Esophagus squamous epithelium (tissue), 5 donors: ENCODE measurements around the gene PTPRN2. TPM values are rescaled to one million over a fixed set of nuclear protein-coding genes. Genes with fewer than 3 reads are reported as not detected.

ENCODE experiments used
- DNase-seq: peaks from one replicate; lab custom pipeline; 2025; lab: John Stamatoyannopoulos, UW
- H3K27ac ChIP-seq, 4 donors: fragments of 200-600 bp; sonication (generic); one replicate each; pipeline ENCODE4 v1.5.1; 2016 to 2019; ENCODE audit warnings: mild to moderate bottlenecking in 1 of 4
- H3K27me3 ChIP-seq, 4 donors: fragments of 200-600 bp; sonication (generic); 1 replicate in 3 of 4; 2 replicates in 1 of 4; pipeline versions ENCODE4 v1.5.1 to v1.6.0; 2017 to 2021; ENCODE audit warnings: antibody characterized with exemption in 1 of 4
- H3K36me3 ChIP-seq, 3 donors: fragments of 200-600 bp; sonication (generic); one replicate each; pipeline ENCODE4 v1.5.1; 2016 to 2019
- H3K4me1 ChIP-seq, 3 donors: fragments of 200-600 bp; sonication (generic); one replicate each; pipeline ENCODE4 v1.5.1; 2017 to 2019
- H3K4me3 ChIP-seq, 4 donors: fragments of 200-600 bp; sonication (generic); 1 replicate in 3 of 4; 2 replicates in 1 of 4; pipeline ENCODE4 v1.5.1; 2016 to 2019; ENCODE audit warnings: mild to moderate bottlenecking in 2 of 4, moderate library complexity in 1 of 4
- H3K9me3 ChIP-seq, 3 donors: fragments of 200-600 bp; sonication (generic); one replicate each; pipeline ENCODE4 v1.5.1; 2016 to 2019
- POLR2A ChIP-seq, 4 donors: fragments of 450-650 bp; IDR thresholded peaks; one replicate each; pipeline ENCODE4 v1.6.1; 2017; ENCODE audit warnings: antibody characterized with exemption in 4 of 4, mild to moderate bottlenecking in 4 of 4, moderate library complexity in 3 of 4
- WGBS, 2 donors: methylation state at CpG; one replicate each; pipeline ENCODE4 v1.1.5; 2018; 5-methylcytosine and 5-hydroxymethylcytosine counted together
- intact Hi-C: fragments of 100-400 bp; cut with DNase I; formaldehyde crosslinking; loops from one replicate; pipeline ENCODE4 v1.15.0; 2022
- total RNA-seq, 4 donors: library from RNA; depleted of rRNA; stranded (reverse); fragments of >200 nt; gene quantifications; one replicate each; pipeline ENCODE4 v1.1.0, GENCODE V29; 2016
- TF ChIP-seq, protein P1 (sequence below), 6 experiments: fragments of 450-650 bp in 4 of 6; fragments of 200-600 bp in 2 of 6; sonication (generic) in 2 of 6; IDR thresholded peaks; one replicate each; pipeline ENCODE4 v1.5.1; 2016 to 2019; ENCODE audit warnings: antibody characterized with exemption in 6 of 6, mild to moderate bottlenecking in 4 of 6, moderate library complexity in 4 of 6
- donor health status: DM: yes; HTN: yes; CAD: no.

The PTPRN2 gene
- total RNA-seq, 4 donors from 2014 or later = 0.38 to 2.7 (median 1.0) TPM

DNA sequence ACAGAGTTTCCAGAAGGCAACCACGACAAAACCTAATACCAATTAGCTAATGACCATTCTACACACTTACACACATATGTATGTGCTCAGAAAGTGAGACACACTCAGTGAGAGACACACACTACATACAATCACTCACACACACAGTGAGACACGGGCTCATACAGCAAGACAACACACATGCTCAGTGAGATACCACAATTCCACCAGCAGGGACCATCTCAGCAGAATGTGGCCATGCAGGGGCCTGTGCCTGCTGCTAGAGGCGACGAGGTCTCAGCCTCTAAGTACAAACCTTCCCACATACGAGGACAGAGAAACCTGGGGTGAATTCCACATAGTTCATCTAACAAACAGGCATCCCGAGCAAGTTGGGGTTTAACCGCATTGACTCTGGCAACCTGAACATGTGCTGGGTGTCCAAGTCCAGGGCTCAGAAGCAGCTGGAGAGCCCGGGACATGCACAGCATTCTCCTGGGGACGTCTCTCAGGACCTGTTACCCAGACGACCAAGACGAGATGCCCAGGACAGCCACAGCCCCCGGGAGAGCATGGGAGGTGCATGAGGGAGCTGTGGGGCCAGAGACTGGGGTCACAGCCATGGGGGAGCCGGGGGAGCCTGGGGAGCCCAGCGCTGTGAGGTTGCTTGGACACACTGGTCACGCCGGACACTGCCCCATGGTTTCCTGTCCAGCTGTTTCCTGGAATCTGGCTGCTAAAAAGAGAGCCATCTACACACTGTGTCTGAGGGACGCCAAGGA is 523.6 kb downstream of the PTPRN2 start:
- no peak for DNase-seq
- WGBS, 2 donors = 69 to 77% methylated on average over 12 to 17 of the region's 17 CpGs
- no peak overlapping the region for H3K27ac ChIP-seq
- H3K36me3 ChIP-seq = no peaks in the 10 kb centered on the region
- TF ChIP-seq, protein P1, sequence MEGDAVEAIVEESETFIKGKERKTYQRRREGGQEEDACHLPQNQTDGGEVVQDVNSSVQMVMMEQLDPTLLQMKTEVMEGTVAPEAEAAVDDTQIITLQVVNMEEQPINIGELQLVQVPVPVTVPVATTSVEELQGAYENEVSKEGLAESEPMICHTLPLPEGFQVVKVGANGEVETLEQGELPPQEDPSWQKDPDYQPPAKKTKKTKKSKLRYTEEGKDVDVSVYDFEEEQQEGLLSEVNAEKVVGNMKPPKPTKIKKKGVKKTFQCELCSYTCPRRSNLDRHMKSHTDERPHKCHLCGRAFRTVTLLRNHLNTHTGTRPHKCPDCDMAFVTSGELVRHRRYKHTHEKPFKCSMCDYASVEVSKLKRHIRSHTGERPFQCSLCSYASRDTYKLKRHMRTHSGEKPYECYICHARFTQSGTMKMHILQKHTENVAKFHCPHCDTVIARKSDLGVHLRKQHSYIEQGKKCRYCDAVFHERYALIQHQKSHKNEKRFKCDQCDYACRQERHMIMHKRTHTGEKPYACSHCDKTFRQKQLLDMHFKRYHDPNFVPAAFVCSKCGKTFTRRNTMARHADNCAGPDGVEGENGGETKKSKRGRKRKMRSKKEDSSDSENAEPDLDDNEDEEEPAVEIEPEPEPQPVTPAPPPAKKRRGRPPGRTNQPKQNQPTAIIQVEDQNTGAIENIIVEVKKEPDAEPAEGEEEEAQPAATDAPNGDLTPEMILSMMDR (IDR thresholded peaks at IDR 0.05) = no peak
- TF ChIP-seq POLR2A (IDR thresholded peaks at IDR 0.05) = no peak
- peaks cover 0 to 10% (median 0%) of the 10 kb centered on the region in 3 donors for H3K9me3 ChIP-seq
- H3K27me3 ChIP-seq = no peaks in the 10 kb centered on the region
- no peaks in the 10 kb centered on the region for H3K4me1 ChIP-seq
- H3K4me3 ChIP-seq = no peak overlapping the region
- intact Hi-C loops = no loop called here

DNA sequence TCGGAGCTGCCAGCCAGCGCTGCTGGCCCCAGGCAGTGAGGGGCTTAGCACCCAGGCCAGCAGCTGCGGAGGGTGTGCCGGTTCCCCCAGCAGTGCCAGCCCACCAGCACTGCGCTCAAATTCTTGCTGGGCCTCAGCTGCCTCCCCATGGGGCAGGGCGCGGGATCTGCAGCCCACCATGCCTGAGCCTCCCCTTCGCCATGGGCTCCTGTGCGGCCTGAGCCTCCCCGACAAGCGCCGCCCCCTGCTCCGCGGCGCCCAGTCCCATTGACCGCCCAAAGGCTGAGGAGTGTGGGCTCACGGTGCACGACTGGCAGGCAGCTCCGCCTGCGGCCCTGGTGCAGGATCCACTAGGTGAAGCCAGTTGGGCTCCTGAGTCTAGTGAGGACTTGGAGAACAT is 525.0 kb downstream of the PTPRN2 start:
- no CpG with 5 or more reads among the region's 20 CpGs for WGBS, 2 donors
- no peak for TF ChIP-seq POLR2A (IDR thresholded peaks at IDR 0.05)
- TF ChIP-seq, protein P1 (IDR thresholded peaks at IDR 0.05) = no peak
- intact Hi-C loops = no loop called here

DNA sequence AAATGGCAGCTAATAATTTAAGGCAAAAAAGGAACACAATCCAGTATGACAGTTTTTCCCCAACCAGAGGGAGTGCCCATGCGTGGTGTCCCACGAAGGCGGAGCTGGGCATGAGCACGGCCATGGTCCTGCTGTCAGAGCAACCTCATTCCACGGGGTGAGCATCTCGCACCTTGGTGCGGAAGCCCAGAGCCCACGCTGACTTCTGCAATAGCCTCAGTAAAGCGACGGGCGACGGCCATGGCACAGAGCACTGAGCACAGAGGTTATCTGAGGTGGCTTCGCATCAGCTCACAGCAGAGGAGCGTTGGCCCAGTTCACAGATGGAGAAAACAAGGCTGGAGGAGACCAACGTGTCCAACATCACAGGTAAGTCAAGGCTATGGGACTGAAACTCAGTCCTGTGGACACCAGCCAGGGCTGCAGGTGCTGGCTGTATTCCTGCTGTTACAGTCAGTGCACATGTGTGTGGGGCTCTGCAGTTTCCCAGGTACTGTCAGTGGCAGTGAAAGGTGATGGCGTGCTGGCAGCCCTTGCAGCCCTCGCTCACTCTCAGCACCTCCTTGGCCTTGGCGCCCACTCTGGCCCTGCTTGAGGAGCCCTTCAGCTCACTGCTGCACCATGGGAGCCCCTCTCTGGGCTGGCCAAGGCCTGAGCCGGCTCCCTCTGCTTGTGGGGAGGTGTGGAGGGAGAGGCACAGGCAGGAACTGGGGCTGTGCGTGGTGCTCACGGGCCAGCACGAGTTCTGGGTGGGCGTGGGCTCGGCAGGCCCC is 525.6 kb downstream of the PTPRN2 start:
- Histone ChIP-seq H3K27ac (no peak overlapping the region), H3K4me1 (no peaks in the 10 kb centered on the region), H3K4me3 (no peak overlapping the region), H3K36me3 (no peaks in the 10 kb centered on the region), H3K9me3 (peaks cover 0 to 10% (median 0%) of the 10 kb centered on the region in 3 donors), H3K27me3 (no peaks in the 10 kb centered on the region)
- TF ChIP-seq POLR2A (IDR thresholded peaks at IDR 0.05) = no peak
- TF ChIP-seq, protein P1 (IDR thresholded peaks at IDR 0.05) = no peak
- no peak for DNase-seq
- intact Hi-C loops = no loop called here
- WGBS, 2 donors = 68% methylated on average over 3 of the region's 24 CpGs; no CpG with 5 or more reads in 1 of the 2 donors

More for the DNA sequence above, 525.0 kb downstream of the PTPRN2 start:
- peaks cover 0 to 10% (median 0%) of the 10 kb centered on the region in 3 donors for H3K9me3 ChIP-seq
- H3K27ac ChIP-seq = no peak overlapping the region
- H3K4me3 ChIP-seq = no peak overlapping the region
- H3K4me1 ChIP-seq = no peaks in the 10 kb centered on the region
- H3K27me3 ChIP-seq = no peaks in the 10 kb centered on the region
- DNase-seq = no peak
- H3K36me3 ChIP-seq = no peaks in the 10 kb centered on the region

DNA sequence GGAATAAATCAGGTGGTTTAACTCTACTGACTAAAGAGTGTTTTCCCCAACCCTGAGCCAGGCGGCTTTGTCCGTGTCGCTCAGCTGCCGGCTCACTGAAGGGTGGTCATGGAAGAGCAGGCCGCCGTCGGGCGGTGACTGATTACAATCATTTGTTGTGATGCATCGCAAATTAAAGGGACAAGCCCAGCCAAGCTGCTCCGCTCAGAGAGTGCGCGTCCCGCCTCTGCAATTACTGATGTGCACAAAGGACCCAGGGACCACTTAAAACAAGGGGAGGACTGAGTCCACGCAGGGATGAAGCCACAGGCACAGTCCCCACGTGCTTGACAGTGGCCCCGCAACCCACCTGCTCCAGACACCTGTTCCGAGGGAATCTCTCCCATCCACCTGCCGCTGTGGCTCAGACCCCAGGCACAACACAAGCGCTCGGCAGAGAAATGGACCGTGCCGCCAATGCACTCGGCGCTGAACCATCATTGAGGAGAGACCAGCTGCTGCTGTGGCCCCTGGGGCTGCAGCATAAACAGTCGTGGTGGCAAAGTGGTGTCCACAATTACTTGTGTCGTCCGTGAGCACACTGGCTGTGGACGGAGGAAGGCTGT is 526.5 kb downstream of the PTPRN2 start:
- Histone ChIP-seq H3K9me3 (peaks cover 0 to 10% (median 0%) of the 10 kb centered on the region in 3 donors), H3K36me3 (no peaks in the 10 kb centered on the region), H3K4me3 (no peak overlapping the region), H3K27me3 (no peaks in the 10 kb centered on the region), H3K27ac (no peak overlapping the region), H3K4me1 (no peaks in the 10 kb centered on the region)
- no peak for TF ChIP-seq POLR2A (IDR thresholded peaks at IDR 0.05)
- TF ChIP-seq, protein P1 (IDR thresholded peaks at IDR 0.05) = no peak
- DNase-seq = no peak
- WGBS, 2 donors = 89 to 100% methylated on average over 7 to 15 of the region's 28 CpGs
- intact Hi-C loops = no loop called here
